Activated naive CD8-positive, alpha-beta T cell treated with anti-CD3 and anti-CD28 coated beads, Interleukin-2, amount 50 U/mL, for 24 hours (primary cell): ENCODE measurements around the gene MTARC1.

Experiments
- ATAC-seq: fragments of 150-1000 bp; cut with Tn5 transposase; one replicate; pipeline ENCODE4 v1.10.0; 2021
- DNase-seq: peaks from one replicate; pipeline ENCODE4 v3.0.0; 2021
- H3K27ac Mint-ChIP-seq: one replicate; pipeline ENCODE4 v1.8.0; 2021; ENCODE audit warnings: mild to moderate bottlenecking, mixed read lengths
- H3K27me3 Mint-ChIP-seq: one replicate; pipeline ENCODE4 v1.8.0; 2021; ENCODE audit warnings: mixed read lengths
- H3K36me3 Mint-ChIP-seq: one replicate; pipeline ENCODE4 v1.8.0; 2021; ENCODE audit warnings: low read depth, mixed read lengths
- H3K4me1 Mint-ChIP-seq: one replicate; pipeline ENCODE4 v1.8.0; 2021; ENCODE audit warnings: mixed read lengths
- H3K4me3 Mint-ChIP-seq: one replicate; pipeline ENCODE4 v1.8.0; 2021; ENCODE audit warnings: mild to moderate bottlenecking, moderate library complexity, mixed read lengths
- H3K9me3 Mint-ChIP-seq: one replicate; pipeline ENCODE4 v1.8.0; 2021; ENCODE audit warnings: mixed read lengths

Gene MTARC1

DNA sequence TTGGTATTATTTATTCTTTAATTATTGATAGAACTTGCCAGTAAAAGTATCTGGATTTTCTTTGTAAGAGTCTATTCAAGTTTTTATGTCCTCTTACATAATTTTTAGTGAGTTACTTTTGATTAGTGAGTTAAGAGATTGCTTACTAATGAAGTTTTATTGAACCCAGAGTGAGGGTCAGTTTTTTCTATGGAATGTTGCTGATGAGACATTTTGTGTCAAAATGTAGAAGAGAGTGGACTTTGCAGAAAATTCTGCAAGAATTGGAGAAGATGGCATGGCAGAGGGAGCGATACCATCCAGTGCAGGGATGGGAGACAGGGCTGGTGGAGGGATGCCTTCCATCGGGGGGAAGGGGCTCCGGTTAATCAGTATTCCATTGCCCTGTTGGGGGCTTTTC, 27.6 kb upstream of the MTARC1 start:
- no peak for ATAC-seq
- H3K9me3 Mint-ChIP-seq: no peaks in the 10 kb centered on the region

GRCh38 chr1:220761688-220762427, 24.9 kb upstream of the MTARC1 start:
- Mint-ChIP-seq H3K4me1 (no peaks in the 10 kb centered on the region), H3K27me3 (peaks cover 3% of the 10 kb centered on the region), H3K36me3 (no peaks in the 10 kb centered on the region), H3K27ac (no peak overlapping the region), H3K9me3 (no peaks in the 10 kb centered on the region), H3K4me3 (no peak overlapping the region)
- ATAC-seq (no peak), DNase-seq (no peak)

More for the DNA sequence above, 27.6 kb upstream of the MTARC1 start:
- H3K4me1 Mint-ChIP-seq: no peaks in the 10 kb centered on the region
- H3K27ac Mint-ChIP-seq: no peak overlapping the region
- DNase-seq: no peak
- no peak overlapping the region for H3K4me3 Mint-ChIP-seq
- H3K27me3 Mint-ChIP-seq: peaks cover 8% of the 10 kb centered on the region
- H3K36me3 Mint-ChIP-seq: no peaks in the 10 kb centered on the region

- no peaks in the 10 kb centered on the region for H3K36me3 Mint-ChIP-seq
- no peaks in the 10 kb centered on the region for H3K4me1 Mint-ChIP-seq
Observed at GRCh38 chr1:220764757-220765156, 22.0 kb upstream of the MTARC1 start.

GRCh38 chr1:220767312-220768125, 19.2 kb upstream of the MTARC1 start:
- ATAC-seq: no peak
- Mint-ChIP-seq H3K27ac (no peak overlapping the region), H3K27me3 (peaks cover 3% of the 10 kb centered on the region), H3K4me3 (no peak overlapping the region), H3K9me3 (no peaks in the 10 kb centered on the region), H3K4me1 (no peaks in the 10 kb centered on the region), H3K36me3 (no peaks in the 10 kb centered on the region)
- DNase-seq: no peak

More at GRCh38 chr1:220764757-220765156, 22.0 kb upstream of the MTARC1 start:
- Mint-ChIP-seq H3K9me3 (no peaks in the 10 kb centered on the region), H3K4me3 (no peak overlapping the region), H3K27ac (no peak overlapping the region), H3K27me3 (no peaks in the 10 kb centered on the region)
- no peak for ATAC-seq
- DNase-seq: no peak

- Mint-ChIP-seq H3K36me3 (no peaks in the 10 kb centered on the region), H3K27me3 (peaks cover 3% of the 10 kb centered on the region), H3K4me3 (no peak overlapping the region), H3K27ac (no peak overlapping the region), H3K9me3 (no peaks in the 10 kb centered on the region), H3K4me1 (no peaks in the 10 kb centered on the region)
- no peak for ATAC-seq
- no peak for DNase-seq
Observed at GRCh38 chr1:220768126-220768601, 18.5 kb upstream of the MTARC1 start.

DNA sequence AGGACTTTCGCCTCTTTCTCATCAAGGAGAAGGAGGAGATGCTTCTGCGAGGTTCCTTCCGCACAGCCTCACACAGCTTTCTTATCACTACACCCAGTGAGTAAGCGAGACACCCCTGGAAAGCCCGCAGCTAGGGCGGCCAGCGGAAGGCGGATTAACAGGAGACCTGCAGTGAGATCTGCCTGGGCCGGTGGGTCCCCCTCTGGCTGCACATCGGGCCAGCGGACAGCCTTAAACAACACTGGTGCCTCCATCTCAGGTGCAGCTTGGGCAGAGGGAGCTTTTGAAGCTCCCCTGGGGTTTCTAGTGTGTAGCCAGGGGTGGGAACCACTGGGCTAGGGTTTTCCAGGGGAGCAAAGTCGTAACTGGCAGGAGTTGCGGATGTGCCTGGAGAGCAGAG, 17.5 kb upstream of the MTARC1 start:
- Mint-ChIP-seq H3K4me1 (no peaks in the 10 kb centered on the region), H3K4me3 (no peak overlapping the region), H3K27me3 (peaks cover 4% of the 10 kb centered on the region), H3K27ac (no peak overlapping the region), H3K9me3 (no peaks in the 10 kb centered on the region), H3K36me3 (no peaks in the 10 kb centered on the region)
- no peak for DNase-seq
- no peak for ATAC-seq

DNA sequence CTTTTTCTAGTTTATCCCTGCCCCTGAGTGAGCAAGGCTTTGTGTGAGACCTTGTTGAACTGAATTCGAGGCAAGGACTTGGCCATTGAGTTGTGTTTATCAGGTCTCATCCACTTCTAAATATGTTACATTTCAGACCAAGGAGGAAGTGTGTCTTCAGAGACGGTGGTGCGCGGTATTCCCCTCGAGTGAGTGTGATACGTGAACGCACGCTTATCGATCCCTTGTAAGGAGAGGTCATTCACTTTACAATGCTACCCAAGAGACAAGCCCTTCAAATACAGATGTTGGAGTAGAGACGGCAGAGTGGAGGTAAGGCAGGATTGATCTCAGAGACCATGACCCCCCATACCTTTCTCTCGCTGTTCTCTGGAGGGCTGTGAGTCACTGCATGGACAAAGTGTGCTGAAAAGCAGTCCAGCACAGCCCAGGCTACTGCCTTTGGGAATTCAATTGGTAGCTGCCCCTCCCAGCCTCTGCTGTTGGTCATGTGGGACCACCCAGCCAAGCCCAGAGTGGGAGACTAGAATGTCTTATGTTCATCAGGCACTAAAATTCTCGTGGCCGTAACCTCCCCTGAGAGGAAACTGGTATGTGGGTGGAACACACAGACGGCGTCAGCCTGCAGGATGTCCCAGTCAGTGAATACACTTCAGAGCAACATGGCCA, 16.3 kb upstream of the MTARC1 start:
- no peak for ATAC-seq
- Mint-ChIP-seq H3K27me3 (peaks cover 10% of the 10 kb centered on the region), H3K27ac (no peak overlapping the region), H3K9me3 (no peaks in the 10 kb centered on the region), H3K4me1 (no peaks in the 10 kb centered on the region), H3K36me3 (no peaks in the 10 kb centered on the region), H3K4me3 (no peak overlapping the region)
- no peak for DNase-seq

- Mint-ChIP-seq H3K9me3 (no peaks in the 10 kb centered on the region), H3K27me3 (peaks cover 24% of the 10 kb centered on the region), H3K4me3 (no peak overlapping the region), H3K27ac (no peak overlapping the region), H3K4me1 (no peaks in the 10 kb centered on the region), H3K36me3 (no peaks in the 10 kb centered on the region)
- no peak for ATAC-seq
- DNase-seq: no peak
Observed at GRCh38 chr1:220772846-220773245, 13.9 kb upstream of the MTARC1 start.

- peak; percentile 55 for DNase-seq
- Mint-ChIP-seq H3K4me1 (no peaks in the 10 kb centered on the region), H3K27me3 (peaks cover 24% of the 10 kb centered on the region), H3K9me3 (no peaks in the 10 kb centered on the region), H3K36me3 (no peaks in the 10 kb centered on the region), H3K27ac (no peak overlapping the region), H3K4me3 (no peak overlapping the region)
- ATAC-seq: no peak
Observed at GRCh38 chr1:220775240-220775853, 11.4 kb upstream of the MTARC1 start.

DNA sequence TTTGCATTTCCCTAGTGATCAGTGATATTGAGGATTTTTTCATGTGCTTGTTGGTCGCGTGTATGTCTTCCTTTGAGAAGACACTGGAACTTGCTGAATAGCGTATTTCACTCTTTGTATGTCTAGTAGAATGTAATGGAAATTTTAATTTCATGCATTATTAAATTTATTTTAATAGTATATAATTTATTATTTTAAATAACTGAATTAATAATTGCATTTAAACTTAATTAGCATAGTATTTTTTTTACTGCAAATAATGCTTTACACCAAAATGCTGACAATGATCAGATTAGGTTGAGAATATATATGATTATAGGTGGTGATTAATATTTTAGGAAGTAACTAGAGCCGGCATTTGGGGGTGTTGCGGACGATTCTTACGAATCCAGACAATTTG, 10.5 kb upstream of the MTARC1 start:
- Mint-ChIP-seq H3K36me3 (no peaks in the 10 kb centered on the region), H3K27me3 (peaks cover 26% of the 10 kb centered on the region), H3K4me3 (no peak overlapping the region), H3K9me3 (no peaks in the 10 kb centered on the region), H3K27ac (no peak overlapping the region), H3K4me1 (no peaks in the 10 kb centered on the region)
- no peak for DNase-seq
- no peak for ATAC-seq

GRCh38 chr1:220776720-220777326, 9.9 kb upstream of the MTARC1 start:
- ATAC-seq (peak; percentile 88), DNase-seq (peak; percentile 78)
- Mint-ChIP-seq H3K9me3 (no peaks in the 10 kb centered on the region), H3K27me3 (peaks cover 29% of the 10 kb centered on the region), H3K4me1 (no peaks in the 10 kb centered on the region), H3K27ac (no peak overlapping the region), H3K4me3 (no peak overlapping the region), H3K36me3 (no peaks in the 10 kb centered on the region)

- Mint-ChIP-seq H3K36me3 (no peaks in the 10 kb centered on the region), H3K27ac (no peak overlapping the region), H3K4me3 (no peak overlapping the region), H3K9me3 (no peaks in the 10 kb centered on the region), H3K27me3 (peaks cover 48% of the 10 kb centered on the region), H3K4me1 (peaks cover 4% of the 10 kb centered on the region)
- DNase-seq (no peak), ATAC-seq (no peak)
Observed at GRCh38 chr1:220783453-220783852, 3.3 kb upstream of the MTARC1 start.

DNA sequence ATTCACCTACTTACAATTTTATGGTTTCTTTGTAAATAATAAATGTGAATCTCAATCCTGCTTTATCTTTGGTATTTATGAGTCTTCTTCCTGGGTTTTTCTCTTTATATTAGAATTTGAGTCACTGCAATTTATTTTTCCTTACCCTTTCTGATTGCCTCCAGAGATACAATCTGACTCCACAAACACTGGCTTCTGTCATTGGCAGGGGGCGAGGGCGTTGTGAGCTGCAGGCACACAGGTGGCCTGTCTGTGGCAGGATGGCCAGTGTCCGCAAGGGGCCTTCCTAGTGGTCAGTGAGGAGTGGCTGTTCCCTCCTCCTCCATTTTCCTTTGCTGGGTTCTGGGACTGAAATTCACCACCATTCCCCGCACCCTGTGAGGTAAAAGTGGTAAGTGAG, 2.0 kb upstream of the MTARC1 start:
- no peak for DNase-seq
- H3K36me3 Mint-ChIP-seq: no peaks in the 10 kb centered on the region
- H3K4me1 Mint-ChIP-seq: peaks cover 4% of the 10 kb centered on the region
- no peak for ATAC-seq
- no peak overlapping the region for H3K27ac Mint-ChIP-seq
- H3K27me3 Mint-ChIP-seq: peaks cover 52% of the 10 kb centered on the region
- H3K4me3 Mint-ChIP-seq: no peak overlapping the region
- peaks cover 3% of the 10 kb centered on the region for H3K9me3 Mint-ChIP-seq
